C4-2B (cell line): ENCODE measurements around the gene FZR1.

Experiments
- ZFX ChIP-seq: fragments of 450-650 bp; IDR thresholded peaks from 2 replicates; pipeline ENCODE4 v1.6.1; 2017
- TF ChIP-seq, protein P1 (sequence below): fragments of 450-650 bp; conservative IDR thresholded peaks from 2 replicates; pipeline ENCODE4 v1.5.1; 2017; ENCODE audit warnings: mild to moderate bottlenecking

GRCh38 chr19:3464587-3465235 lies 41.4 kb upstream of the FZR1 start:
- TF ChIP-seq, protein P1, sequence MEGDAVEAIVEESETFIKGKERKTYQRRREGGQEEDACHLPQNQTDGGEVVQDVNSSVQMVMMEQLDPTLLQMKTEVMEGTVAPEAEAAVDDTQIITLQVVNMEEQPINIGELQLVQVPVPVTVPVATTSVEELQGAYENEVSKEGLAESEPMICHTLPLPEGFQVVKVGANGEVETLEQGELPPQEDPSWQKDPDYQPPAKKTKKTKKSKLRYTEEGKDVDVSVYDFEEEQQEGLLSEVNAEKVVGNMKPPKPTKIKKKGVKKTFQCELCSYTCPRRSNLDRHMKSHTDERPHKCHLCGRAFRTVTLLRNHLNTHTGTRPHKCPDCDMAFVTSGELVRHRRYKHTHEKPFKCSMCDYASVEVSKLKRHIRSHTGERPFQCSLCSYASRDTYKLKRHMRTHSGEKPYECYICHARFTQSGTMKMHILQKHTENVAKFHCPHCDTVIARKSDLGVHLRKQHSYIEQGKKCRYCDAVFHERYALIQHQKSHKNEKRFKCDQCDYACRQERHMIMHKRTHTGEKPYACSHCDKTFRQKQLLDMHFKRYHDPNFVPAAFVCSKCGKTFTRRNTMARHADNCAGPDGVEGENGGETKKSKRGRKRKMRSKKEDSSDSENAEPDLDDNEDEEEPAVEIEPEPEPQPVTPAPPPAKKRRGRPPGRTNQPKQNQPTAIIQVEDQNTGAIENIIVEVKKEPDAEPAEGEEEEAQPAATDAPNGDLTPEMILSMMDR = no peak
- TF ChIP-seq ZFX = no peak
